WTC11 (cell line): ENCODE data around the gene NCAPH2.

Experiments
- AFF4 ChIP-seq: sonication (generic); formaldehyde crosslinking; IDR thresholded peaks from 2 replicates; pipeline ENCODE4 v1.8.1; 2023; ENCODE audit warnings: mild to moderate bottlenecking, missing genetic modification reagents, borderline replicate concordance
- CTCF ChIP-seq: fragments of 200-600 bp; IDR thresholded peaks from 2 replicates; pipeline ENCODE4 v1.8.0; 2022; ENCODE audit warnings: antibody characterized with exemption
- FOXP4 ChIP-seq: sonication (generic); formaldehyde crosslinking; IDR thresholded peaks from 2 replicates; pipeline ENCODE4 v1.8.0; 2022; ENCODE audit warnings: mild to moderate bottlenecking, missing genetic modification reagents
- NFYB ChIP-seq: sonication (generic); formaldehyde crosslinking; conservative IDR thresholded peaks from 2 replicates; pipeline ENCODE4 v1.8.0; 2022; ENCODE audit warnings: low read depth, missing genetic modification reagents
- PRDM15 ChIP-seq: sonication (generic); formaldehyde crosslinking; IDR thresholded peaks from 2 replicates; pipeline ENCODE4 v1.8.0; 2022; ENCODE audit warnings: missing genetic modification reagents

- TF ChIP-seq PRDM15 (no peak), NFYB (no peak), CTCF (no peak), FOXP4 (no peak), AFF4 (CRISPR knock-in tag) (no peak)
Observed at GRCh38 chr22:50483556-50483955, 24.5 kb upstream of the NCAPH2 start.
